ENCODE data around the gene PDZD2.

- TF ChIP-seq CTCF (IDR thresholded peaks at IDR 0.05; ENCODE audit: poor library complexity, severe bottlenecking), result no peak
- no peak for TF ChIP-seq EZH2 (IDR thresholded peaks at IDR 0.05; ENCODE audit: borderline replicate concordance, insufficient read depth, low read length, poor library complexity, severe bottlenecking)
- no peak for TF ChIP-seq MXI1 (conservative IDR thresholded peaks at IDR 0.05; ENCODE audit: poor library complexity, severe bottlenecking)
- no peak for TF ChIP-seq RAD21 (conservative IDR thresholded peaks at IDR 0.05)
- no peak for TF ChIP-seq SMC3 (conservative IDR thresholded peaks at IDR 0.05; ENCODE audit: poor library complexity)
Observed at GRCh38 chr5:32030686-32031085, 391.8 kb downstream of the PDZD2 start.
